Smooth muscle cell (in vitro differentiated cells): ENCODE results near the gene UPK3A. TPM values are rescaled to one million over a fixed set of nuclear protein-coding genes. Genes with fewer than 3 reads are reported as not detected.
A peak's percentile ranks its signal among the peaks of the same experiment; 100 is the strongest.

ENCODE experiments used
- DNase-seq: peaks from one replicate; lab custom pipeline; 2025; ENCODE audit not compliant: unreplicated experiment; lab: John Stamatoyannopoulos, UW
- H2AFZ ChIP-seq: fragments of 200-600 bp; sonication (generic); 2 replicates; pipeline ENCODE4 v1.6.0; 2016; ENCODE audit warnings: antibody characterized with exemption, low read depth, mild to moderate bottlenecking
- H3F3A ChIP-seq: fragments of 200-600 bp; sonication (generic); 2 replicates; pipeline ENCODE4 v1.6.0; 2017; ENCODE audit warnings: antibody characterized with exemption, low read depth
- H3K27ac ChIP-seq: fragments of 200-600 bp; sonication (generic); 2 replicates; pipeline ENCODE4 v1.5.1; 2016; ENCODE audit warnings: low read depth, mild to moderate bottlenecking
- H3K27me3 ChIP-seq: fragments of 200-600 bp; sonication (generic); 2 replicates; pipeline ENCODE4 v1.6.1; 2016; ENCODE audit warnings: low read depth, mild to moderate bottlenecking
- H3K36me3 ChIP-seq: fragments of 200-600 bp; sonication (generic); 2 replicates; pipeline ENCODE4 v1.5.1; 2016; ENCODE audit warnings: low read depth
- H3K4me1 ChIP-seq: fragments of 200-600 bp; sonication (generic); 2 replicates; pipeline ENCODE4 v1.5.1; 2016; ENCODE audit warnings: low read depth
- H3K4me2 ChIP-seq: fragments of 200-600 bp; sonication (generic); 2 replicates; pipeline ENCODE4 v1.6.0; 2016; ENCODE audit warnings: mild to moderate bottlenecking
- H3K4me3 ChIP-seq: fragments of 200-600 bp; sonication (generic); 2 replicates; pipeline ENCODE4 v1.5.1; 2016; ENCODE audit warnings: mild to moderate bottlenecking
- H3K79me2 ChIP-seq: fragments of 200-600 bp; sonication (generic); 2 replicates; pipeline ENCODE4 v1.6.0; 2016; ENCODE audit warnings: low read depth, mild to moderate bottlenecking
- H3K9ac ChIP-seq: fragments of 200-600 bp; sonication (generic); 2 replicates; pipeline ENCODE4 v1.6.0; 2016; ENCODE audit warnings: low read depth
- H3K9me3 ChIP-seq: fragments of 200-600 bp; sonication (generic); replicated peaks from 2 replicates; pipeline ENCODE4 v1.5.1; 2016; ENCODE audit warnings: low read depth
- H4K20me1 ChIP-seq: fragments of 200-600 bp; sonication (generic); 2 replicates; pipeline ENCODE4 v1.6.0; 2016; ENCODE audit warnings: low read depth
- WGBS: methylation state at CpG from one replicate; pipeline ENCODE4 v1.1.7; 2016; ENCODE audit warnings: low lambda C conversion rate; 5-methylcytosine and 5-hydroxymethylcytosine counted together
- polyA plus RNA-seq: library from polyadenylated mRNA; unstranded; fragments of >200 nt; fragmentation: Nextera tagmentation; extraction: Ambion mirVana; gene quantifications from 2 replicates; pipeline ENCODE4 v1.2.1, GENCODE V29; 2016
- total RNA-seq: library from RNA; depleted of rRNA; stranded (reverse); fragments of >200 nt; gene quantifications from 2 replicates; pipeline ENCODE4 v1.2.3, GENCODE V29; 2014
- TF ChIP-seq, protein P1 (sequence below): fragments of 200-600 bp; sonication (generic); IDR thresholded peaks from 2 replicates; pipeline ENCODE4 v1.5.1; 2017; ENCODE audit warnings: borderline replicate concordance, mild to moderate bottlenecking, antibody characterized with exemption; ENCODE audit not compliant: insufficient read depth, poor library complexity, severe bottlenecking

UPK3A gene
- total and polyA plus RNA-seq, 2 experiments from 2014 or later = not detected

DNA sequence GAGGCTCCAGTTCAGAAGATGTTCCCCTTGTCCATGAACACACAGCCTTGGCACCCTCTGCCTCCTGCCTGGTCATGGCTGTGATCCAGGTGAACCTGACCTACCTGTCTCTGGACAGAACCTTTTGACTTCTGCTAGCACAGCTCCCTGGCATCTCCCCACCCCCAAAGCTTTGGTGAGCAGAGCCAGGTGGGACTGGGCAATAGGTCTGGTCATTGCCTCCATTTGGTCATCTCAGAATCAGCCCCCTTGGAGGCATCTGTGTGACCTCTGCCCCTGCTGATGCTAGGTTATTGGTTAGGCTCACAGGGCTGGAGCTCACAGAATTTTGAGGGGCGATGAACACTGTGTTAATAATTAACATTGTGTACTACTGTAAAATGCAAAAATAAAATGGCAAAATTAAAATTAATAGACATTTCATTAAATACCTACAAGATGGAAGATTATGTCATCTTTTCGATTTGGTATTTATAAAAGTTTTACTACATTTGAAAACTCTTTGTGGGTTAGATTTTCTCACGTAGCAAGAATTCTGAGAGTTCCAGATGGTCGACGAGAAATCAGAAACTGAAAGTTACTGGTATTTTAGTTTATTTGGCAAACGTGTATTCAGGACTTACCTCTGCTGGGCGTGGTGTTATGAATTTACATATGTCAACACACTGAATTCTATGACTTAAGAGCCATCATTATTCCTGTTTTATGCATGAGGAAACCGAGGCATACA, 35.8 kb upstream of the UPK3A start:
- TF ChIP-seq, protein P1, sequence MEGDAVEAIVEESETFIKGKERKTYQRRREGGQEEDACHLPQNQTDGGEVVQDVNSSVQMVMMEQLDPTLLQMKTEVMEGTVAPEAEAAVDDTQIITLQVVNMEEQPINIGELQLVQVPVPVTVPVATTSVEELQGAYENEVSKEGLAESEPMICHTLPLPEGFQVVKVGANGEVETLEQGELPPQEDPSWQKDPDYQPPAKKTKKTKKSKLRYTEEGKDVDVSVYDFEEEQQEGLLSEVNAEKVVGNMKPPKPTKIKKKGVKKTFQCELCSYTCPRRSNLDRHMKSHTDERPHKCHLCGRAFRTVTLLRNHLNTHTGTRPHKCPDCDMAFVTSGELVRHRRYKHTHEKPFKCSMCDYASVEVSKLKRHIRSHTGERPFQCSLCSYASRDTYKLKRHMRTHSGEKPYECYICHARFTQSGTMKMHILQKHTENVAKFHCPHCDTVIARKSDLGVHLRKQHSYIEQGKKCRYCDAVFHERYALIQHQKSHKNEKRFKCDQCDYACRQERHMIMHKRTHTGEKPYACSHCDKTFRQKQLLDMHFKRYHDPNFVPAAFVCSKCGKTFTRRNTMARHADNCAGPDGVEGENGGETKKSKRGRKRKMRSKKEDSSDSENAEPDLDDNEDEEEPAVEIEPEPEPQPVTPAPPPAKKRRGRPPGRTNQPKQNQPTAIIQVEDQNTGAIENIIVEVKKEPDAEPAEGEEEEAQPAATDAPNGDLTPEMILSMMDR = no peak
- Histone ChIP-seq H3K27me3 (no peaks in the 10 kb centered on the region), H3K27ac (no peak overlapping the region), H3K4me1 (no peaks in the 10 kb centered on the region), H3F3A (peaks cover 17% of the 10 kb centered on the region), H3K79me2 (no peaks in the 10 kb centered on the region), H2AFZ (no peak overlapping the region), H3K36me3 (no peaks in the 10 kb centered on the region), H3K4me2 (no peak overlapping the region), H3K4me3 (no peak overlapping the region), H4K20me1 (no peaks in the 10 kb centered on the region), H3K9ac (no peak overlapping the region), H3K9me3 (no peaks in the 10 kb centered on the region)
- WGBS = 89% methylated on average over 8 of the region's 8 CpGs
- DNase-seq = no peak

DNA sequence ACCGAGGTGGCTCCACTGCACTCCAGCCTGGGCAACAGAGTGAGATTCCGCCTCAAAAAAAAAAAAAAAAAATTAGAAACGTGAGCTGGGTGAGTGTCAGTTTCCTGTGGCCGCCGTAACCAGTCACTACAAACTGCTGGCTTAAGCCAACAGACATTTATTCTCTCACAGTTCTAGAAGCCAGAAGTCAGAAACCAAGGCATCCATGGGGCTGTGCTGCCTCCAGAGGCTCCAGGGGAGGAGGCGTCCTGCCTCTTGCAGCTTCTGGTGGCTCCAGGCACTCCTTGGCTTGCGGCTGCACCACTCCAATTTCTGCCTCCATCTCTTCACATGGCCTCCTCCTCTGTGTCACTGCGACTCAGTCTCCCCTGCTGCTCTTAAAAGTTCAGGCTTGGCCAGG, 32.9 kb upstream of the UPK3A start:
- Histone ChIP-seq H3K9me3 (no peaks in the 10 kb centered on the region), H3K9ac (no peak overlapping the region), H3F3A (peaks cover 6% of the 10 kb centered on the region), H3K27ac (no peak overlapping the region), H3K79me2 (no peaks in the 10 kb centered on the region), H3K4me3 (no peak overlapping the region), H4K20me1 (no peaks in the 10 kb centered on the region), H3K36me3 (no peaks in the 10 kb centered on the region), H3K27me3 (no peaks in the 10 kb centered on the region), H3K4me2 (no peak overlapping the region), H3K4me1 (no peaks in the 10 kb centered on the region), H2AFZ (no peak overlapping the region)
- TF ChIP-seq, protein P1 = no peak
- 96% methylated on average over 8 of the region's 8 CpGs for WGBS
- DNase-seq = no peak

DNA sequence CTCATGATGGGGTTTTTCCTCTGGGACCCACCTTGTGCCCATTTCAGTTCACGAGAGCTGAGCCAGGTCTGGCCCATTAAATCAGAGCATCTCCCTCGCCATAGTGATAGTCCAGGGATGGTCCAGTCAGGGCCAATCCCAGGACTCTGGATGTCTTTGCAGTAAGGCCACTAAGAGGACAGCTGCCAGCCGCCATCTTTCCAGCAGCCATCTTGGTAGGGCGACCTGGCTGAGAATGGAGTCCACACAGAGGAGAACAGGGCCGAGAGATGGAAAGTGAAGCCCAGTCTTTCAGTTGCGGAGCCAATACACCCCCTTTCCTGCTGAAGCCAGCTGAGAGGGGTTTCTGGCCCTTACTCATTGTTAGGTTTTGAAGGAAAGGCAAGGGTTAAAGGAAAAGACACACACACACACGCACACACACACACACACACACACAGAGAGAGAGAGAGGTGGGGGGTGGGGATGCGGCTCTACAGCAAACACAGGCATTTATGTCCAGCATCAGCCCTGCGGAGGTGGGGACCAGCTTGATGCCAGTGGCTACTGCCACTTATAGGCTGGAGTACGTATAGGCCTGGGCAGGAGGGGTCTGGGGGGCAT, 31.6 kb upstream of the UPK3A start:
- Histone ChIP-seq H3K9ac (no peak overlapping the region), H3K9me3 (no peaks in the 10 kb centered on the region), H3K79me2 (no peaks in the 10 kb centered on the region), H3F3A (peaks cover 2% of the 10 kb centered on the region), H3K4me2 (no peak overlapping the region), H2AFZ (no peak overlapping the region), H3K4me1 (no peaks in the 10 kb centered on the region), H3K36me3 (no peaks in the 10 kb centered on the region), H3K4me3 (no peak overlapping the region), H3K27ac (no peak overlapping the region), H3K27me3 (no peaks in the 10 kb centered on the region), H4K20me1 (no peaks in the 10 kb centered on the region)
- TF ChIP-seq, protein P1 = no peak
- no peak for DNase-seq
- WGBS = 83% methylated on average over 10 of the region's 10 CpGs

DNA sequence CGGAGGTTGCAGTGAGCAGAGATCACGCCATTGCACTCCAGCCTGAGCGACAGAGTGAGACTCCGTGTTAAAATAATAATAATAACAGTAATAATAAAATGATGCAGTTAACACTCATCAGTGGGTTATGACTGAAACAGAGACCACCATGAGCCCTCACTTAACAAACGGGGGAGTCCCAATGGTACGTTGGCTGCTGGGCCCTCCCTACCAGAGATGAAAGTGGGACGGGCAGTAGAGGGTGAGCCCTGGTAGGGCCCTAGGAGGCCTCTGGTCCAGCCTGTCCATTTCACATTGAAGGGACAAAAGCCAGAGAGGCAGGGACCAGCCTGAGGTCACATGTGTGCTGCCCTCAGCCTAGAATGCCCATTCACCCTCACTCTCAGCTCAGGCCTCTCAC, 30.4 kb upstream of the UPK3A start:
- Histone ChIP-seq H3K4me2 (no peak overlapping the region), H3K27me3 (no peaks in the 10 kb centered on the region), H3K9me3 (no peaks in the 10 kb centered on the region), H4K20me1 (no peaks in the 10 kb centered on the region), H3K4me3 (no peak overlapping the region), H3K27ac (peak overlapping the region; percentile 69), H3K36me3 (no peaks in the 10 kb centered on the region), H3K79me2 (no peaks in the 10 kb centered on the region), H3F3A (peaks cover 2% of the 10 kb centered on the region), H2AFZ (no peak overlapping the region), H3K9ac (no peak overlapping the region), H3K4me1 (no peaks in the 10 kb centered on the region)
- no peak for DNase-seq
- TF ChIP-seq, protein P1 = no peak
- WGBS = 97% methylated on average over 7 of the region's 7 CpGs
